Measurements from ENCODE around the gene CNGB1. TPM values are rescaled to one million over a fixed set of nuclear protein-coding genes. Genes with fewer than 3 reads are reported as not detected.
A peak's percentile ranks its signal among the peaks of the same experiment; 100 is the strongest.

CNGB1 gene
- total RNA-seq, 3 donors from 2014 or later (not counting 1 experiment from before 2014, with no cell fraction given): not detected

DNA sequence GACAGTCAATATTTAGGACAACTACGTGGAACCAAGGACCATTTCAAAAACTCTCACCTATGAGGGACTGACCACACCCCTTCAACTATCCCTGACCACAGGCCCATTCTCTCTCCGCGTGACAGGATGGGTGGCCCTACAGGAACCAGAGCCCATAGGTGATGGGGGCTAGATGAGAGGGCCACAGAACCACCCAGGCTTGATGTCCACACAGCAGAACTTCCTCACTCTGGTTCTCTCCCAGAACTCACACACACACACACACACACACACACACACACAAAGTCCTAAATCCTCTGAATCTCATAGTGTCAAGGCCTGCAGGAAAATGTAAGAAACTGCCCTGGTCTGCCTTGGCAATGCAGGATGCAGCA, 28.1 kb upstream of the CNGB1 start:
- Histone ChIP-seq H3K9me3 (ENCODE audit: control insufficient read depth, insufficient read depth, low read length) (no peaks in the 10 kb centered on the region), H3K27me3 (ENCODE audit: control insufficient read depth, insufficient read depth, low read length) (no peaks in the 10 kb centered on the region), H3K36me3 (ENCODE audit: control insufficient read depth, insufficient read depth, low read length) (peaks cover 38% of the 10 kb centered on the region), H3K4me1 (ENCODE audit: control insufficient read depth, insufficient read depth, low read length) (peaks cover 76% of the 10 kb centered on the region), H3K27ac (ENCODE audit: low read length) (peak overlapping the region; percentile 66), H3K4me3 (ENCODE audit: low read length) (peak overlapping the region; percentile 62)
- H3K4me1 Mint-ChIP-seq: peaks cover 52 to 65% of the 10 kb centered on the region in 2 donors
- intact Hi-C loops (cut with micrococcal nuclease): loop anchor here (2.0 kb wide), 1 partner anchor 100 kb away; no protein-coding TSS in a partner anchor
- no peak for DNase-seq
- H3K27me3 Mint-ChIP-seq (ENCODE audit: low read depth in 2 of 2): no peaks in the 10 kb centered on the region
- H3K36me3 Mint-ChIP-seq: peaks cover 5% of the 10 kb centered on the region
- no peak for ATAC-seq
- H3K9me3 Mint-ChIP-seq: no peaks in the 10 kb centered on the region
- H3K4me3 Mint-ChIP-seq: peak overlapping the region; percentile 92
- WGBS (ENCODE audit: insufficient coverage): 14% methylated on average over 3 of the region's 3 CpGs
- peak overlapping the region; percentile 86 to 93 for H3K27ac Mint-ChIP-seq
- TF ChIP-seq, protein P1, sequence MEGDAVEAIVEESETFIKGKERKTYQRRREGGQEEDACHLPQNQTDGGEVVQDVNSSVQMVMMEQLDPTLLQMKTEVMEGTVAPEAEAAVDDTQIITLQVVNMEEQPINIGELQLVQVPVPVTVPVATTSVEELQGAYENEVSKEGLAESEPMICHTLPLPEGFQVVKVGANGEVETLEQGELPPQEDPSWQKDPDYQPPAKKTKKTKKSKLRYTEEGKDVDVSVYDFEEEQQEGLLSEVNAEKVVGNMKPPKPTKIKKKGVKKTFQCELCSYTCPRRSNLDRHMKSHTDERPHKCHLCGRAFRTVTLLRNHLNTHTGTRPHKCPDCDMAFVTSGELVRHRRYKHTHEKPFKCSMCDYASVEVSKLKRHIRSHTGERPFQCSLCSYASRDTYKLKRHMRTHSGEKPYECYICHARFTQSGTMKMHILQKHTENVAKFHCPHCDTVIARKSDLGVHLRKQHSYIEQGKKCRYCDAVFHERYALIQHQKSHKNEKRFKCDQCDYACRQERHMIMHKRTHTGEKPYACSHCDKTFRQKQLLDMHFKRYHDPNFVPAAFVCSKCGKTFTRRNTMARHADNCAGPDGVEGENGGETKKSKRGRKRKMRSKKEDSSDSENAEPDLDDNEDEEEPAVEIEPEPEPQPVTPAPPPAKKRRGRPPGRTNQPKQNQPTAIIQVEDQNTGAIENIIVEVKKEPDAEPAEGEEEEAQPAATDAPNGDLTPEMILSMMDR (IDR thresholded peaks at IDR 0.05): no peak

GRCh38 chr16:57998486-57998885, 27.6 kb upstream of the CNGB1 start:
- intact Hi-C loops (cut with micrococcal nuclease): loop anchor here (2.0 kb wide), 1 partner anchor 100 kb away; no protein-coding TSS in a partner anchor
- Mint-ChIP-seq H3K36me3 (peaks cover 5% of the 10 kb centered on the region), H3K4me3 (peak overlapping the region; percentile 92), H3K9me3 (no peaks in the 10 kb centered on the region), H3K27ac (peak overlapping the region; percentile 86 to 93), H3K4me1 (peaks cover 49 to 62% of the 10 kb centered on the region in 2 donors), H3K27me3 (ENCODE audit: low read depth in 2 of 2) (no peaks in the 10 kb centered on the region)
- DNase-seq (peak; percentile 31 to 71), ATAC-seq (no peak)
- TF ChIP-seq, protein P1 (IDR thresholded peaks at IDR 0.05): no peak
- Histone ChIP-seq H3K4me3 (ENCODE audit: low read length) (peak overlapping the region; percentile 62), H3K27ac (ENCODE audit: low read length) (peak overlapping the region; percentile 66), H3K27me3 (ENCODE audit: control insufficient read depth, insufficient read depth, low read length) (no peaks in the 10 kb centered on the region), H3K4me1 (ENCODE audit: control insufficient read depth, insufficient read depth, low read length) (peaks cover 80% of the 10 kb centered on the region), H3K9me3 (ENCODE audit: control insufficient read depth, insufficient read depth, low read length) (no peaks in the 10 kb centered on the region), H3K36me3 (ENCODE audit: control insufficient read depth, insufficient read depth, low read length) (peaks cover 41% of the 10 kb centered on the region)
- WGBS (ENCODE audit: insufficient coverage): 27% methylated on average over 6 of the region's 8 CpGs

- no peak for DNase-seq
- no peaks in the 10 kb centered on the region for H3K9me3 Mint-ChIP-seq
- peak overlapping the region; percentile 86 to 93 for H3K27ac Mint-ChIP-seq
- Histone ChIP-seq H3K9me3 (ENCODE audit: control insufficient read depth, insufficient read depth, low read length) (no peaks in the 10 kb centered on the region), H3K36me3 (ENCODE audit: control insufficient read depth, insufficient read depth, low read length) (peaks cover 39% of the 10 kb centered on the region), H3K4me1 (ENCODE audit: control insufficient read depth, insufficient read depth, low read length) (peaks cover 87% of the 10 kb centered on the region), H3K27me3 (ENCODE audit: control insufficient read depth, insufficient read depth, low read length) (no peaks in the 10 kb centered on the region), H3K27ac (ENCODE audit: low read length) (peak overlapping the region; percentile 66), H3K4me3 (ENCODE audit: low read length) (no peak overlapping the region)
- TF ChIP-seq, protein P1 (IDR thresholded peaks at IDR 0.05): no peak
- peaks cover 43 to 60% of the 10 kb centered on the region in 2 donors for H3K4me1 Mint-ChIP-seq
- ATAC-seq: no peak
- H3K27me3 Mint-ChIP-seq (ENCODE audit: low read depth in 2 of 2): no peaks in the 10 kb centered on the region
- peaks cover 5% of the 10 kb centered on the region for H3K36me3 Mint-ChIP-seq
- peak overlapping the region; percentile 92 for H3K4me3 Mint-ChIP-seq
- intact Hi-C loops (cut with micrococcal nuclease): loop anchor here (2.0 kb wide), 1 partner anchor 99 kb away; no protein-coding TSS in a partner anchor
- WGBS (ENCODE audit: insufficient coverage): 95% methylated on average over 36 of the region's 36 CpGs
Observed at GRCh38 chr16:57997528-57998265, 26.8 kb upstream of the CNGB1 start.

All from natural killer cell (primary cell).